A549 (cell line): Measurements from ENCODE around the gene CHMP3.

Experiments used
- E2F6 ChIP-seq: IDR thresholded peaks from 2 replicates; pipeline ENCODE4 v1.6.1; 2012; ENCODE audit warnings: low read depth, borderline replicate concordance
- EP300 ChIP-seq, 2 experiments: fragments of >200 bp; sonication (Bioruptor Twin); formaldehyde crosslinking; IDR thresholded peaks; 2 replicates in 1 of 2; 3 replicates in 1 of 2; pipeline ENCODE4 v1.6.1; 2016 to 2017
- GATA3 ChIP-seq: IDR thresholded peaks from 2 replicates; pipeline ENCODE4 v1.6.1; 2012; ENCODE audit warnings: borderline replicate concordance
- HOXB5 ChIP-seq: fragments of 250-450 bp; sonication (Bioruptor Pico); IDR thresholded peaks from 2 replicates; pipeline ENCODE4 v1.5.0; 2020; ENCODE audit warnings: mild to moderate bottlenecking, moderate library complexity
- POLR2A ChIP-seq: IDR thresholded peaks from 2 replicates; pipeline ENCODE4 v1.6.1; 2012; ENCODE audit warnings: mild to moderate bottlenecking, low read length
- RARB ChIP-seq: fragments of 250-450 bp; sonication (Bioruptor Pico); IDR thresholded peaks from 2 replicates; pipeline ENCODE4 v1.8.0; 2021; ENCODE audit warnings: mild to moderate bottlenecking, moderate library complexity
- SMC3 ChIP-seq: fragments of >200 bp; sonication (Bioruptor Twin); formaldehyde crosslinking; IDR thresholded peaks from 3 replicates; pipeline ENCODE4 v1.6.1; 2018; ENCODE audit warnings: inconsistent platforms
- TP53 ChIP-seq: fragments of 250-450 bp; sonication (Bioruptor Pico); IDR thresholded peaks from 2 replicates; pipeline ENCODE4 v1.5.0; 2021; ENCODE audit warnings: mild to moderate bottlenecking, moderate library complexity
- ZFP36 ChIP-seq: fragments of 450-650 bp; IDR thresholded peaks from 2 replicates; pipeline ENCODE4 v1.6.1; 2014; ENCODE audit warnings: borderline replicate concordance; ENCODE audit not compliant: partially characterized antibody
- TF ChIP-seq, protein P1 (sequence below): fragments of >200 bp; sonication (Bioruptor Twin); formaldehyde crosslinking; IDR thresholded peaks from 3 replicates; pipeline ENCODE4 v1.5.1; 2016
- TF ChIP-seq, protein P2 (sequence below): fragments of 200-600 bp; sonication (generic); IDR thresholded peaks from 2 replicates; pipeline ENCODE4 v1.6.1; 2016; ENCODE audit warnings: antibody characterized with exemption, mild to moderate bottlenecking, moderate library complexity
- TF ChIP-seq, protein P3 (sequence below): IDR thresholded peaks from 2 replicates; pipeline ENCODE4 v1.6.1; 2012

GRCh38 chr2:86563650-86564061 lies 413 bp upstream of the CHMP3 start:
- no peak for TF ChIP-seq EP300 (IDR thresholded peaks at IDR 0.05)
- no peak for TF ChIP-seq RARB (CRISPR knock-in tag)
- TF ChIP-seq ZFP36, result no peak
- TF ChIP-seq, protein P1, sequence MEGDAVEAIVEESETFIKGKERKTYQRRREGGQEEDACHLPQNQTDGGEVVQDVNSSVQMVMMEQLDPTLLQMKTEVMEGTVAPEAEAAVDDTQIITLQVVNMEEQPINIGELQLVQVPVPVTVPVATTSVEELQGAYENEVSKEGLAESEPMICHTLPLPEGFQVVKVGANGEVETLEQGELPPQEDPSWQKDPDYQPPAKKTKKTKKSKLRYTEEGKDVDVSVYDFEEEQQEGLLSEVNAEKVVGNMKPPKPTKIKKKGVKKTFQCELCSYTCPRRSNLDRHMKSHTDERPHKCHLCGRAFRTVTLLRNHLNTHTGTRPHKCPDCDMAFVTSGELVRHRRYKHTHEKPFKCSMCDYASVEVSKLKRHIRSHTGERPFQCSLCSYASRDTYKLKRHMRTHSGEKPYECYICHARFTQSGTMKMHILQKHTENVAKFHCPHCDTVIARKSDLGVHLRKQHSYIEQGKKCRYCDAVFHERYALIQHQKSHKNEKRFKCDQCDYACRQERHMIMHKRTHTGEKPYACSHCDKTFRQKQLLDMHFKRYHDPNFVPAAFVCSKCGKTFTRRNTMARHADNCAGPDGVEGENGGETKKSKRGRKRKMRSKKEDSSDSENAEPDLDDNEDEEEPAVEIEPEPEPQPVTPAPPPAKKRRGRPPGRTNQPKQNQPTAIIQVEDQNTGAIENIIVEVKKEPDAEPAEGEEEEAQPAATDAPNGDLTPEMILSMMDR, result no peak
- no peak for TF ChIP-seq E2F6
- TF ChIP-seq POLR2A, result no peak
- TF ChIP-seq TP53, result no peak
- TF ChIP-seq HOXB5 (CRISPR knock-in tag), result no peak; the same call in 1 of the 2 replicates
- TF ChIP-seq, protein P2, sequence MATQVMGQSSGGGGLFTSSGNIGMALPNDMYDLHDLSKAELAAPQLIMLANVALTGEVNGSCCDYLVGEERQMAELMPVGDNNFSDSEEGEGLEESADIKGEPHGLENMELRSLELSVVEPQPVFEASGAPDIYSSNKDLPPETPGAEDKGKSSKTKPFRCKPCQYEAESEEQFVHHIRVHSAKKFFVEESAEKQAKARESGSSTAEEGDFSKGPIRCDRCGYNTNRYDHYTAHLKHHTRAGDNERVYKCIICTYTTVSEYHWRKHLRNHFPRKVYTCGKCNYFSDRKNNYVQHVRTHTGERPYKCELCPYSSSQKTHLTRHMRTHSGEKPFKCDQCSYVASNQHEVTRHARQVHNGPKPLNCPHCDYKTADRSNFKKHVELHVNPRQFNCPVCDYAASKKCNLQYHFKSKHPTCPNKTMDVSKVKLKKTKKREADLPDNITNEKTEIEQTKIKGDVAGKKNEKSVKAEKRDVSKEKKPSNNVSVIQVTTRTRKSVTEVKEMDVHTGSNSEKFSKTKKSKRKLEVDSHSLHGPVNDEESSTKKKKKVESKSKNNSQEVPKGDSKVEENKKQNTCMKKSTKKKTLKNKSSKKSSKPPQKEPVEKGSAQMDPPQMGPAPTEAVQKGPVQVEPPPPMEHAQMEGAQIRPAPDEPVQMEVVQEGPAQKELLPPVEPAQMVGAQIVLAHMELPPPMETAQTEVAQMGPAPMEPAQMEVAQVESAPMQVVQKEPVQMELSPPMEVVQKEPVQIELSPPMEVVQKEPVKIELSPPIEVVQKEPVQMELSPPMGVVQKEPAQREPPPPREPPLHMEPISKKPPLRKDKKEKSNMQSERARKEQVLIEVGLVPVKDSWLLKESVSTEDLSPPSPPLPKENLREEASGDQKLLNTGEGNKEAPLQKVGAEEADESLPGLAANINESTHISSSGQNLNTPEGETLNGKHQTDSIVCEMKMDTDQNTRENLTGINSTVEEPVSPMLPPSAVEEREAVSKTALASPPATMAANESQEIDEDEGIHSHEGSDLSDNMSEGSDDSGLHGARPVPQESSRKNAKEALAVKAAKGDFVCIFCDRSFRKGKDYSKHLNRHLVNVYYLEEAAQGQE, result no peak
- TF ChIP-seq, protein P3, sequence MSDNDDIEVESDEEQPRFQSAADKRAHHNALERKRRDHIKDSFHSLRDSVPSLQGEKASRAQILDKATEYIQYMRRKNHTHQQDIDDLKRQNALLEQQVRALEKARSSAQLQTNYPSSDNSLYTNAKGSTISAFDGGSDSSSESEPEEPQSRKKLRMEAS, result no peak
- TF ChIP-seq SMC3, result no peak
- TF ChIP-seq GATA3, result no peak
